Measurements from ENCODE around the gene OAS2.
"Not testable (repeated sequence)": the region's sequence is repeated elsewhere in the genome, so short reads cannot be mapped to it uniquely, and the experiment has no call there.

The OAS2 gene

GRCh38 chr12:112946236-112947000 is 31.9 kb upstream of the OAS2 start:
- Mint-ChIP-seq H3K4me1 (no peaks in the 10 kb centered on the region), H3K4me3 (no peak overlapping the region), H3K36me3 (ENCODE audit: low read depth) (no peaks in the 10 kb centered on the region), H3K27ac (no peak overlapping the region), H3K27me3 (ENCODE audit: low read depth) (peaks cover 11% of the 10 kb centered on the region), H3K9me3 (no peaks in the 10 kb centered on the region)
- no peak for TF ChIP-seq CTCF (IDR thresholded peaks at IDR 0.05; ENCODE audit: unreplicated experiment in 3 of 3)

GRCh38 chr12:112947314-112947713 is 31.0 kb upstream of the OAS2 start:
- Mint-ChIP-seq H3K4me1 (no peaks in the 10 kb centered on the region), H3K4me3 (no peak overlapping the region), H3K27ac (no peak overlapping the region), H3K36me3 (ENCODE audit: low read depth) (no peaks in the 10 kb centered on the region), H3K27me3 (ENCODE audit: low read depth) (peaks cover 11% of the 10 kb centered on the region), H3K9me3 (no peaks in the 10 kb centered on the region)
- no peak for TF ChIP-seq CTCF (IDR thresholded peaks at IDR 0.05; ENCODE audit: unreplicated experiment in 3 of 3)

GRCh38 chr12:112947761-112948160 is 30.6 kb upstream of the OAS2 start:
- no peak for TF ChIP-seq CTCF (IDR thresholded peaks at IDR 0.05; ENCODE audit: unreplicated experiment in 3 of 3)
- H3K4me3 Mint-ChIP-seq = no peak overlapping the region
- no peaks in the 10 kb centered on the region for H3K4me1 Mint-ChIP-seq
- no peak overlapping the region for H3K27ac Mint-ChIP-seq
- H3K36me3 Mint-ChIP-seq (ENCODE audit: low read depth) = no peaks in the 10 kb centered on the region
- H3K27me3 Mint-ChIP-seq (ENCODE audit: low read depth) = peaks cover 11% of the 10 kb centered on the region
- H3K9me3 Mint-ChIP-seq = peaks cover 3% of the 10 kb centered on the region

- H3K36me3 Mint-ChIP-seq (ENCODE audit: low read depth) = no peaks in the 10 kb centered on the region
- TF ChIP-seq CTCF (IDR thresholded peaks at IDR 0.05; ENCODE audit: unreplicated experiment in 3 of 3) = no peak
- H3K4me1 Mint-ChIP-seq = no peaks in the 10 kb centered on the region
- no peak overlapping the region for H3K27ac Mint-ChIP-seq
- H3K27me3 Mint-ChIP-seq (ENCODE audit: low read depth) = peaks cover 11% of the 10 kb centered on the region
- peaks cover 3% of the 10 kb centered on the region for H3K9me3 Mint-ChIP-seq
- no peak overlapping the region for H3K4me3 Mint-ChIP-seq
Observed at GRCh38 chr12:112948806-112949205, 29.5 kb upstream of the OAS2 start.

- H3K27ac Mint-ChIP-seq = no peak overlapping the region
- H3K4me1 Mint-ChIP-seq = no peaks in the 10 kb centered on the region
- TF ChIP-seq CTCF (IDR thresholded peaks at IDR 0.05; ENCODE audit: unreplicated experiment in 3 of 3) = no peak
- peaks cover 17% of the 10 kb centered on the region for H3K27me3 Mint-ChIP-seq (ENCODE audit: low read depth)
- no peaks in the 10 kb centered on the region for H3K36me3 Mint-ChIP-seq (ENCODE audit: low read depth)
- no peak overlapping the region for H3K4me3 Mint-ChIP-seq
- H3K9me3 Mint-ChIP-seq = peaks cover 8% of the 10 kb centered on the region
Observed at GRCh38 chr12:112950701-112951100, 27.6 kb upstream of the OAS2 start.

GRCh38 chr12:112957125-112957524 is 21.2 kb upstream of the OAS2 start:
- H3K4me3 Mint-ChIP-seq; H3K4me1 Mint-ChIP-seq; H3K36me3 Mint-ChIP-seq (ENCODE audit: low read depth); H3K27ac Mint-ChIP-seq: not testable (repeated sequence)
- Mint-ChIP-seq H3K9me3 (peaks cover 28% of the 10 kb centered on the region), H3K27me3 (ENCODE audit: low read depth) (peaks cover 13% of the 10 kb centered on the region)
